Choroid plexus epithelial cell (primary cell): ENCODE measurements around the gene MEMO1.

ENCODE experiments used
- DNase-seq: peaks from one replicate; pipeline ENCODE4 v3.0.0-alpha.2; 2010; ENCODE audit warnings: low read depth
- H3K4me3 ChIP-seq: 2 replicates; pipeline ENCODE4 v1.5.1; 2011; ENCODE audit warnings: low read depth, mild to moderate bottlenecking, control low read depth, low read length, moderate library complexity
- CTCF ChIP-seq: conservative IDR thresholded peaks from 2 replicates; pipeline ENCODE4 v1.5.1; 2011; ENCODE audit warnings: low read depth, mild to moderate bottlenecking, control low read depth, inconsistent platforms, low read length, moderate library complexity

MEMO1 gene

GRCh38 chr2:32012872-32013271 lies 2.1 kb upstream of the MEMO1 start:
- H3K4me3 ChIP-seq: no peak overlapping the region
- no peak for DNase-seq
- no peak for TF ChIP-seq CTCF

GRCh38 chr2:32011485-32011960 lies 715 bp upstream of the MEMO1 start:
- DNase-seq: no peak
- TF ChIP-seq CTCF: no peak
- H3K4me3 ChIP-seq: peak overlapping the region; percentile 87

GRCh38 chr2:32010280-32010669 lies 533 bp downstream of the MEMO1 start:
- peak; percentile 50 for DNase-seq
- peak overlapping the region; percentile 87 for H3K4me3 ChIP-seq

- H3K4me3 ChIP-seq: peak overlapping the region; percentile 87
- DNase-seq: peak; percentile 38
- no peak for TF ChIP-seq CTCF
Measured at GRCh38 chr2:32009516-32010256, 1.1 kb downstream of the MEMO1 start.

GRCh38 chr2:32008805-32009515 lies 1.8 kb downstream of the MEMO1 start:
- peak; percentile 56 for DNase-seq
- TF ChIP-seq CTCF: no peak
- H3K4me3 ChIP-seq: peak overlapping the region; percentile 87

GRCh38 chr2:32007121-32007391 lies 3.8 kb downstream of the MEMO1 start:
- H3K4me3 ChIP-seq: no peak overlapping the region
- DNase-seq: no peak
- TF ChIP-seq CTCF: no peak

GRCh38 chr2:32005371-32005976 lies 5.3 kb downstream of the MEMO1 start:
- no peak for TF ChIP-seq CTCF
- H3K4me3 ChIP-seq: no peak overlapping the region
- DNase-seq: no peak
